ENCODE measurements around the gene FSTL4. TPM values are rescaled to one million over a fixed set of nuclear protein-coding genes. Genes with fewer than 3 reads are reported as not detected.

FSTL4 gene
- total RNA-seq, 1 donor from 2014 or later: not detected

DNA sequence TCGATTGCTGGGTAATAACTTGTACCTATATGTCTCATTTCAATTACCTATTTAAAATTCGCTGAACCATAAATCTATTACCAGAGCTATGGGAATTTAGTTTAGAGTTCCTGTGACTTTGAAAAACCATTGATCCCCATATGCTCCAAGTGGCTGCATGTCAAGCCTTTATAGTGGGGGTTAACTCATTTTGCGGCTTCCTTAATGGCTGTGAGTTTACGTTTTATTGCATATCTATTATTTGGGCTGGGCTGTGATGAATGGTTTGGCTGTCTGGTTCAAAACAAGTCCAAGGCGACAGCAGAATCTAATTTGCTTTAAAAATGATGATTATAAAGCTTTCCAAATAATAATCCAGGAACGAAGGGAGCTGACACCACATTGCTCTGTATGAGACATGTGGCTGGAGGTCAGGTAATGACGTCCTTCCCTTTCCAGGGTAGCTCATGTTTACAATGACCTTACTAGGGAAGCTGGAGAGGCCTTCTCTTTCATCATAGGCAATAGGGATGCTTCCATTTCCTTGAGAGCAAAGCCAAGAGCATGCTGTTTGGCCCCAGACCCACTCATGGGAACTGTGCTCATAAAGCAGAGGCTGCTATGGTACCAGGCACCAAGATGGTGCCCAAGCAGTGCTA, 302.2 kb downstream of the FSTL4 start:
- Histone ChIP-seq H3K9me3 (replicated peaks) (no peaks in the 10 kb centered on the region), H3K4me3 (no peak overlapping the region), H3K27ac (replicated peaks) (no peak overlapping the region), H3K27me3 (ENCODE audit: low read depth) (peaks cover 46% of the 10 kb centered on the region), H3K4me1 (no peaks in the 10 kb centered on the region), H3K36me3 (no peaks in the 10 kb centered on the region)
- no peak for DNase-seq
- intact Hi-C loops (cut with micrococcal nuclease): no loop called here
- no peak for TF ChIP-seq CTCF (IDR thresholded peaks at IDR 0.05; ENCODE audit: borderline replicate concordance)

DNA sequence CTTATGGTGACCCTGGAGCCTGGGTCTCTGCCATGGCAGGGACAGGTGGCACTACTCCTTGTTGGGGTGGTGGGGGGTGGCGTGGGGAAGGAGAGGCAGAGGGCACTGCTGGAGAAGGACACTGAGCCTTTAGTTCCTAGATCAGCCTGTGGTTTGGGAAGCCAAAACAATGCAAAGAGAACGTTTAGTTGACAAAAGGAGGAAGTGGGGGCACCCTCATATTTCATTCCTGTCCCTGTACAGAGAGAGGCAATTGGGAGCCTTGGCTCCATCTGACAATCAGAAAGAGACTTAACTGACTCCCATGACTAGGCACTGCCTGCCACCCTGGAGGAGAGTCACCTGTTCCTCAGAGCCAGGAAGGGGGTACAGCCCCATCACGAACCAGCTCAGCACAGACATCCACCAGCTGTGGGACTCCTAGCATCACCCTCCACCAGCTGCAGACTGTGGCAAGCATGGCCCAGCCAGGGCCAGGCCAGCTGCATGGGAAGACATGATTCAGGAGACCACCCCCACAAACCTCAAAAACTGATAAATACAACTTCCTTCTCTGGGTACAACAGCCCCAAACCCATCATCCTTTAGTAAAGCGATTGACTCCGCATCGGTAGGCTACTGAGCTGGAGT, 303.1 kb downstream of the FSTL4 start:
- no peaks in the 10 kb centered on the region for H3K4me1 ChIP-seq
- no peaks in the 10 kb centered on the region for H3K36me3 ChIP-seq
- DNase-seq: no peak
- TF ChIP-seq CTCF (IDR thresholded peaks at IDR 0.05; ENCODE audit: borderline replicate concordance): no peak
- intact Hi-C loops (cut with micrococcal nuclease): no loop called here
- H3K4me3 ChIP-seq: no peak overlapping the region
- no peaks in the 10 kb centered on the region for H3K9me3 ChIP-seq (replicated peaks)
- H3K27me3 ChIP-seq (ENCODE audit: low read depth): peaks cover 43% of the 10 kb centered on the region
- no peak overlapping the region for H3K27ac ChIP-seq (replicated peaks)

GRCh38 chr5:133307275-133307674, 305.1 kb downstream of the FSTL4 start:
- no peaks in the 10 kb centered on the region for H3K36me3 ChIP-seq
- peaks cover 34% of the 10 kb centered on the region for H3K27me3 ChIP-seq (ENCODE audit: low read depth)
- H3K4me1 ChIP-seq: peaks cover 8% of the 10 kb centered on the region
- TF ChIP-seq CTCF (IDR thresholded peaks at IDR 0.05; ENCODE audit: borderline replicate concordance): no peak
- intact Hi-C loops (cut with micrococcal nuclease): no loop called here
- no peak for DNase-seq
- no peak overlapping the region for H3K27ac ChIP-seq (replicated peaks)
- no peaks in the 10 kb centered on the region for H3K9me3 ChIP-seq (replicated peaks)
- H3K4me3 ChIP-seq: no peak overlapping the region

GRCh38 chr5:133304707-133305216, 307.6 kb downstream of the FSTL4 start:
- Histone ChIP-seq H3K9me3 (replicated peaks) (no peaks in the 10 kb centered on the region), H3K36me3 (no peaks in the 10 kb centered on the region), H3K4me1 (peaks cover 8% of the 10 kb centered on the region), H3K27me3 (ENCODE audit: low read depth) (peaks cover 34% of the 10 kb centered on the region), H3K27ac (replicated peaks) (no peak overlapping the region), H3K4me3 (no peak overlapping the region)
- intact Hi-C loops (cut with micrococcal nuclease): no loop called here
- DNase-seq: no peak
- TF ChIP-seq CTCF (IDR thresholded peaks at IDR 0.05; ENCODE audit: borderline replicate concordance): no peak

DNA sequence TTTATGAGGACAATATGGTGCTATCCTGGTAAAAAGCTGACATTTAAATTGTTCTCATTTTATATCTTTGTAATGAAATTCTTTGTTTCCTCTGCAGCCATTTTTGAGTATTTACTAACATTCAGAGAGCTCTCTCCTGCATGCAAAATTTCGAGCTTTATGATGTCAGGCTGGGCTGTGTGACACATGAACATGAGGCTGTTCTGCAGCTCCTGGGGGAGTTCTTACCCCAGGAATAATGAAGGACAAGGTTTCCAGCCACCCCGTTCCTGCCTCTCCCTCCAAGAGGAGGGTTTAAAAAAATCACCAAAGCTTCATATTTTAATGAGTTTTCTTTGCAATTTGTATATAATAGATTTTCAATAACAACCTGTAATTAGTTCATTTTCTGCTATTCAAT, 308.2 kb downstream of the FSTL4 start:
- H3K4me1 ChIP-seq: peaks cover 8% of the 10 kb centered on the region
- H3K9me3 ChIP-seq (replicated peaks): no peaks in the 10 kb centered on the region
- H3K36me3 ChIP-seq: no peaks in the 10 kb centered on the region
- H3K27me3 ChIP-seq (ENCODE audit: low read depth): peaks cover 34% of the 10 kb centered on the region
- H3K4me3 ChIP-seq: no peak overlapping the region
- intact Hi-C loops (cut with micrococcal nuclease): no loop called here
- no peak overlapping the region for H3K27ac ChIP-seq (replicated peaks)
- no peak for DNase-seq
- no peak for TF ChIP-seq CTCF (IDR thresholded peaks at IDR 0.05; ENCODE audit: borderline replicate concordance)
